ENCODE results near the gene LYL1. TPM values are rescaled to one million over a fixed set of nuclear protein-coding genes. Genes with fewer than 3 reads are reported as not detected.

The LYL1 gene
- total RNA-seq, 1 experiment from 2014 or later: 0.63 TPM

GRCh38 chr19:13100841-13101589 is 1.6 kb downstream of the LYL1 start:
- H3K23me2 ChIP-seq (ENCODE audit: insufficient read length, low read depth, low read length, poor library complexity, severe bottlenecking): peaks cover 3% of the 10 kb centered on the region
- H4K20me1 ChIP-seq (ENCODE audit: control insufficient read depth, insufficient read depth, insufficient read length): peaks cover 3% of the 10 kb centered on the region
- H2BK5ac ChIP-seq (ENCODE audit: insufficient read length, low read length): no peak overlapping the region
- H2BK12ac ChIP-seq (ENCODE audit: insufficient read length, low read depth, low read length): no peak overlapping the region
- H3K27ac ChIP-seq (ENCODE audit: insufficient read length, low read depth, low read length): no peak overlapping the region
- no peak overlapping the region for H3T11ph ChIP-seq (ENCODE audit: low read length)
- H4K5ac ChIP-seq (ENCODE audit: insufficient read length, low read depth, low read length): no peak overlapping the region
- no peak overlapping the region for H3K56ac ChIP-seq (ENCODE audit: insufficient read length, low read depth, low read length)
- no peaks in the 10 kb centered on the region for H3K9me3 ChIP-seq (ENCODE audit: control insufficient read depth, low read depth, low read length)
- H3K4me1 Mint-ChIP-seq: peaks cover 18 to 33% of the 10 kb centered on the region in 2 experiments
- no peak for DNase-seq
- peaks cover 7% of the 10 kb centered on the region in 2 experiments; a peak in 4 of 5 replicates for H3K9me3 Mint-ChIP-seq
- H3K27me3 ChIP-seq (ENCODE audit: insufficient read depth, low read length): peaks cover 33% of the 10 kb centered on the region; the same call in 1 of the 2 replicates
- no peak overlapping the region for H3K23ac ChIP-seq (ENCODE audit: insufficient read length, low read depth, low read length)
- H3K18ac ChIP-seq (ENCODE audit: insufficient read length, low read depth, low read length): no peak overlapping the region
- H3K27ac Mint-ChIP-seq: no peak overlapping the region
- H3K4me2 ChIP-seq (ENCODE audit: insufficient read depth, insufficient read length, low read length): no peak overlapping the region
- no peak overlapping the region for H3K14ac ChIP-seq (ENCODE audit: insufficient read depth, low read length)
- peaks cover 0 to 3% (median 2%) of the 10 kb centered on the region in 3 experiments; a peak in 3 of 7 replicates for H3K36me3 Mint-ChIP-seq (ENCODE audit: insufficient read depth in 1 of 3, low read depth in 3 of 3)
- H4K91ac ChIP-seq (ENCODE audit: insufficient read length, low read depth, low read length): no peak overlapping the region
- H3K79me2 ChIP-seq (ENCODE audit: insufficient read depth, low read length): no peaks in the 10 kb centered on the region
- H2AFZ ChIP-seq (ENCODE audit: low read length): no peak overlapping the region
- H3K4me3 Mint-ChIP-seq: 0 out of 5 replicates have a peak overlapping the region, but pooled peaks of 1 of the 2 experiments have one; percentile 68
- H3K9ac ChIP-seq (ENCODE audit: extremely low read depth, insufficient read length, low read length): no peak overlapping the region
- peak; percentile 62 for TF ChIP-seq CTCF (conservative IDR thresholded peaks at IDR 0.05)
- no peak overlapping the region for H2BK15ac ChIP-seq (ENCODE audit: low read depth, low read length)
- no peak overlapping the region for H3K4ac ChIP-seq (ENCODE audit: low read depth, low read length)
- no peak overlapping the region for H2BK20ac ChIP-seq (ENCODE audit: low read depth, low read length, poor library complexity, severe bottlenecking)
- H3K4me1 ChIP-seq (ENCODE audit: insufficient read depth, low read length): no peaks in the 10 kb centered on the region
- no peak overlapping the region for H4K8ac ChIP-seq (replicated peaks; ENCODE audit: insufficient read length, low read depth, low read length)
- peaks cover 66% of the 10 kb centered on the region for H3K27me3 Mint-ChIP-seq (ENCODE audit: low read depth)
- H2BK120ac ChIP-seq (ENCODE audit: low read depth, low read length, poor library complexity, severe bottlenecking): no peak overlapping the region
- no peaks in the 10 kb centered on the region for H3K79me1 ChIP-seq (ENCODE audit: insufficient read depth, low read depth, low read length, poor library complexity, severe bottlenecking)
- no peak overlapping the region for H2AK5ac ChIP-seq (ENCODE audit: insufficient read length, low read length)
- no CpG with 5 or more reads among the region's 18 CpGs for WGBS (ENCODE audit: extremely low coverage, insufficient read length, low lambda C conversion rate)

All from H9 (cell line).